NCI-H1436 treated with DMSO at 0.1 percent for 48 hours (cell line): ENCODE data around the gene TUFM.
A peak's percentile ranks its signal among the peaks of the same experiment; 100 is the strongest.
"Not testable (repeated sequence)": the region's sequence is repeated elsewhere in the genome, so short reads cannot be mapped to it uniquely, and the experiment has no call there.

Experiments
- DNase-seq: peaks from one replicate; lab custom pipeline; 2025; lab: John Stamatoyannopoulos, UW

TUFM gene

GRCh38 chr16:28846080-28846932, at the start of gene TUFM:
TUFM (minus strand) TSS chr16:28846348; CDS start chr16:28846269, 79 bp downstream.
- DNase-seq: peak; percentile 92

GRCh38 chr16:28895609-28896008, 49.5 kb upstream of the TUFM start:
- DNase-seq: no peak

GRCh38 chr16:28893291-28893690, 47.1 kb upstream of the TUFM start:
- DNase-seq: no peak

GRCh38 chr16:28891964-28892890, 46.1 kb upstream of the TUFM start:
- no peak for DNase-seq

GRCh38 chr16:28890355-28890754, 44.2 kb upstream of the TUFM start:
- DNase-seq: not testable (repeated sequence)

GRCh38 chr16:28886945-28887344, 40.8 kb upstream of the TUFM start:
- no peak for DNase-seq

GRCh38 chr16:28884045-28884444, 37.9 kb upstream of the TUFM start:
- no peak for DNase-seq

GRCh38 chr16:28883221-28883996, 37.3 kb upstream of the TUFM start:
- no peak for DNase-seq

- DNase-seq: no peak
Observed at GRCh38 chr16:28882551-28883160, 36.5 kb upstream of the TUFM start.

- not testable (repeated sequence) for DNase-seq
Observed at GRCh38 chr16:28881565-28881964, 35.4 kb upstream of the TUFM start.

- no peak for DNase-seq
Observed at GRCh38 chr16:28880955-28881354, 34.8 kb upstream of the TUFM start.

- no peak for DNase-seq
Observed at GRCh38 chr16:28880589-28880915, 34.4 kb upstream of the TUFM start.

- peak; percentile 22 for DNase-seq
Observed at GRCh38 chr16:28879841-28880588, 33.9 kb upstream of the TUFM start.

GRCh38 chr16:28879261-28879840, 33.2 kb upstream of the TUFM start:
- DNase-seq: no peak

GRCh38 chr16:28878083-28878926, 32.2 kb upstream of the TUFM start, which contains the start of gene ATP2A1:
ATP2A1 (plus strand) TSS chr16:28878488; CDS start chr16:28878672, 184 bp downstream.
- no peak for DNase-seq

GRCh38 chr16:28877655-28878000, 31.5 kb upstream of the TUFM start:
- no peak for DNase-seq

- DNase-seq: no peak
Observed at GRCh38 chr16:28876973-28877654, 31.0 kb upstream of the TUFM start.

GRCh38 chr16:28876019-28876659, 30.0 kb upstream of the TUFM start:
- no peak for DNase-seq
